Right lobe of liver (tissue), 4 donors: ENCODE measurements around the gene TFR2.

Experiments
- CTCF ChIP-seq, 4 donors: fragments of 200-600 bp in 3 of 4; fragments of 450-650 bp in 1 of 4; IDR thresholded peaks; one replicate each; pipeline versions ENCODE4 v1.5.1 to v1.8.0; 2016 to 2022; ENCODE audit warnings: antibody characterized with exemption in 4 of 4, mild to moderate bottlenecking in 2 of 4
- POLR2A ChIP-seq: fragments of 450-650 bp; IDR thresholded peaks from one replicate; pipeline ENCODE4 v1.6.1; 2017; ENCODE audit warnings: antibody characterized with exemption, mild to moderate bottlenecking
- donor health status: DM: no; HTN: no; CAD: no.
- donor health status: DM: no; HTN: no; CAD: no.
- donor health status: DM: no; HTN: yes; CAD: no.

DNA sequence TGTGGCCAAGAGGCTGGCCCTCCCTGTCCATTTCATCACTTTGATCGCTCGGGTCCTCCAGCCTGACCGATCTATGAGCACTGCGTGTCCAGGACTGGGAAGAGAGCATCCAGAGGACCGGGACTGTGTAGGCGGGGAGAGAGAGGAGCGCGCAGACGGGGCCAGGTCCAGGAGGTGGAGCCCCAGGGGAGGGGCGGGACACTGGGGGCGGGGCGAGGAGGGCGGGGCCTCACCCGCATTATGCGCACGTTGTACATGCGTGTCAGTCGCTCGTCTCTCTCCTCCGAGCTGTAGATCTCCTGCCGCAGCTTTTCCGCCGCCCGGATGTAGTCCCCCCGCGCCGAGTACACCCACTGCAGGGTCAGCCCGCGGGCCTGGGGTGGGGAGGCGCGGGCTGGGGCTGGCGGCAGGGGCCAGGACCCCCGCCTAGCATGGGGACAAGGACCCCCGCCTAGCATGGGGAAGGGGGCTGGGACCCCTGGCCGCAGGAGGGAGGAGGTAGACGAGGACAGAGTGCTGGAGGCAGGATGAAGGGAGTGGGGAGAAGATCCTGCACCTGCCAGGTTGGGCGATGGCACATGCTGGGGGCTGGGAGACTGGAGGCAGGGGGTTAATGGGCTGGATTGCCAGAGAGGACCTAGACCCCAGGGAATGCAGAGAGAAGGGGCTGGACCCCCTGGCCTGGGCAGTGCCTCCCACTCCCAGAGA lies 14.7 kb downstream of the TFR2 start:
- no peak for TF ChIP-seq CTCF (IDR thresholded peaks at IDR 0.05)
- TF ChIP-seq POLR2A, result peak; percentile 17
